DND-41 (cell line): Measurements from ENCODE around the gene OR2T11.

Experiments used
- ATAC-seq: fragments of 200-7000 bp; cut with Tn5 transposase; 3 replicates; pipeline ENCODE4 v1.9.1; 2021; ENCODE audit warnings: low read depth; ENCODE audit not compliant: insufficient read depth
- DNase-seq: peaks from one replicate; pipeline ENCODE4 v3.0.0-alpha.2; 2020
- H2AFZ ChIP-seq: 2 replicates; pipeline ENCODE4 v1.6.0; 2012; ENCODE audit warnings: low read depth, low read length
- H3K27ac ChIP-seq: 2 replicates; pipeline ENCODE4 v1.5.1; 2012; ENCODE audit warnings: low read length, inconsistent platforms
- H3K27me3 ChIP-seq: fragments of 200-600 bp; sonication (generic); 2 replicates; pipeline ENCODE4 v1.6.0; 2012; ENCODE audit warnings: low read length, mild to moderate bottlenecking, inconsistent platforms; ENCODE audit not compliant: insufficient read depth, poor library complexity
- H3K36me3 ChIP-seq: 2 replicates; pipeline ENCODE4 v1.5.1; 2012; ENCODE audit warnings: low read length, inconsistent platforms; ENCODE audit not compliant: insufficient read depth
- H3K4me1 ChIP-seq: 2 replicates; pipeline ENCODE4 v1.5.1; 2012; ENCODE audit warnings: mild to moderate bottlenecking, low read length; ENCODE audit not compliant: insufficient read depth
- H3K4me2 ChIP-seq: 2 replicates; pipeline ENCODE4 v1.6.0; 2012; ENCODE audit warnings: mild to moderate bottlenecking, moderate library complexity, low read length, inconsistent platforms; ENCODE audit not compliant: insufficient read depth
- H3K4me3 ChIP-seq, 2 experiments: fragments of 200-600 bp in 1 of 2; shearing (Covaris generic) in 1 of 2; 2 replicates each; pipeline ENCODE4 v1.5.1; 2012 to 2016; ENCODE audit warnings: inconsistent platforms in 2 of 2, low read length in 2 of 2, mild to moderate bottlenecking in 2 of 2, low read depth in 1 of 2, moderate library complexity in 1 of 2
- H3K79me2 ChIP-seq: 2 replicates; pipeline ENCODE4 v1.6.0; 2012; ENCODE audit warnings: low read length, inconsistent platforms; ENCODE audit not compliant: insufficient read depth
- H3K9ac ChIP-seq: 2 replicates; pipeline ENCODE4 v1.6.0; 2012; ENCODE audit warnings: low read depth, mild to moderate bottlenecking, inconsistent platforms, low read length, moderate library complexity
- H3K9me3 ChIP-seq: 2 replicates; pipeline ENCODE4 v1.5.1; 2012; ENCODE audit warnings: low read length, moderate library complexity, mild to moderate bottlenecking, inconsistent platforms; ENCODE audit not compliant: insufficient read depth, severe bottlenecking
- H4K20me1 ChIP-seq: 2 replicates; pipeline ENCODE4 v1.6.0; 2012; ENCODE audit warnings: low read length; ENCODE audit not compliant: insufficient read depth
- CTCF ChIP-seq: IDR thresholded peaks from 2 replicates; pipeline ENCODE4 v1.5.1; 2012; ENCODE audit warnings: borderline replicate concordance, low read length, moderate library complexity, mild to moderate bottlenecking; ENCODE audit not compliant: poor library complexity, severe bottlenecking; ENCODE audit errors: extremely low read depth
- EZH2 ChIP-seq: IDR thresholded peaks from 3 replicates; pipeline ENCODE4 v1.6.1; 2012; ENCODE audit warnings: borderline replicate concordance, low read depth, mild to moderate bottlenecking, moderate library complexity, low read length, inconsistent platforms; ENCODE audit not compliant: severe bottlenecking

Gene OR2T11

DNA sequence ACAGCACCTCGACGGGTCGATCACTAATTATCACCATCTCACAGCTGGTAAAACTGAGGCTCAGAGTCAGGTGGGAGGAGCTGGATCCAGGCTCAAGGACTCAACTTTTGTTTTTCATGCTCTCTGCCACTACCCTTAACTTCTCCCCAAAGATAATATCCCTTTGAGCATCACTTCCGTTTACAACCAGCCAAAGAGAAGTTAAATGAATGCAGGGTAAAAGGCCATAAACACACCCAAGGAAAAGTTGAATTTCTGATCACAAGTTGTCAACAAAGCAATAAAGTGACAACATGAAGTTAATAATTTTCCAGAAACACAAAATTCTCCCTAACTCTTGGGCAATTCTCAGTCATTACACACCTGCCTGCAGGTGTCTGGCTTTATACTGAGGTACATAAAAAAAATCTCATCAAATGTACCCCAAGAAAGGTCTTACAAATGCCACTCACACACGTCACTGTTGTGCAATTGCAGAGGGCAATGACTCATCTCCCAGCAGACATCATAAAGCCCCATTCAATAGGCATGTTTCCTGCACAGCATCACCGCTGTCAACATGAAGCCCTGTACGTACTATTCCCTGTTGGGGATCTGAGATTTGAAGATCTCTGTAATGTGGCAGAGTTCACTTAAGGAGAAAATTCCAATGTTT lies 3.4 kb downstream of the OR2T11 start:
- no peak for ATAC-seq
- H3K4me2 ChIP-seq = no peak overlapping the region
- H4K20me1 ChIP-seq = no peaks in the 10 kb centered on the region
- TF ChIP-seq EZH2 = no peak
- no peak for TF ChIP-seq CTCF
- no peaks in the 10 kb centered on the region for H3K9me3 ChIP-seq
- H3K79me2 ChIP-seq = no peaks in the 10 kb centered on the region
- no peaks in the 10 kb centered on the region for H3K4me1 ChIP-seq
- H3K4me3 ChIP-seq = no peak overlapping the region
- H3K36me3 ChIP-seq = no peaks in the 10 kb centered on the region
- H3K27ac ChIP-seq = no peak overlapping the region
- H2AFZ ChIP-seq = no peak overlapping the region
- H3K9ac ChIP-seq = no peak overlapping the region
- H3K27me3 ChIP-seq = no peaks in the 10 kb centered on the region
- DNase-seq = no peak

DNA sequence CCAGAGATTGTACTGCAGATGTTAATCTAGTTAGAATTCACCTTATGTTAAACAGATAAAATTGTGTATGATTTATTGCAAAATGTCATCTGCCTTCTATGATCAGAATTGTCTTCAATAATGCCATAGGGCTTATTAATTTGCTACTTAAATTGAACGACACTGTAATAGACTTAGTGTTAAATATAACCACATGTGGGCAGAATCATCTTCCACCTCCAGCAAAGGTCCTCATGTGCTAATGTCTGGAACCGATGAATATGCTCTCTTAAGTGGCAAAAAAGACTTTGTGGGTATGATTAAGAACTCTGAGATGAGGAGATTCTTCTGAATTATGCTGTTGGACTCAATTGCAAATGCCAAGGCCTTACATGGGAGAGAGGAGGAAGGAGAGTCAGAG lies 4.3 kb downstream of the OR2T11 start:
- Histone ChIP-seq H3K27me3 (no peaks in the 10 kb centered on the region), H3K4me3 (no peak overlapping the region), H3K79me2 (no peaks in the 10 kb centered on the region), H3K9ac (no peak overlapping the region), H3K27ac (no peak overlapping the region), H2AFZ (no peak overlapping the region), H3K4me1 (no peaks in the 10 kb centered on the region), H4K20me1 (no peaks in the 10 kb centered on the region), H3K9me3 (no peaks in the 10 kb centered on the region), H3K36me3 (no peaks in the 10 kb centered on the region), H3K4me2 (no peak overlapping the region)
- no peak for ATAC-seq
- TF ChIP-seq EZH2 (no peak), CTCF (no peak)
- no peak for DNase-seq

GRCh38 chr1:248627971-248628844 lies 6.7 kb downstream of the OR2T11 start:
- DNase-seq = no peak
- Histone ChIP-seq H3K4me3 (no peak overlapping the region), H3K27ac (no peak overlapping the region), H2AFZ (no peak overlapping the region), H3K4me1 (no peaks in the 10 kb centered on the region), H3K9ac (no peak overlapping the region), H3K4me2 (no peak overlapping the region), H3K27me3 (no peaks in the 10 kb centered on the region), H3K9me3 (no peaks in the 10 kb centered on the region), H3K79me2 (no peaks in the 10 kb centered on the region), H3K36me3 (no peaks in the 10 kb centered on the region), H4K20me1 (no peaks in the 10 kb centered on the region)
- TF ChIP-seq EZH2 = no peak
- TF ChIP-seq CTCF = no peak
- ATAC-seq = no peak
